Panc1 (cell line): ENCODE data around the gene SPRED2.

Experiments used
- CTCF ChIP-seq: fragments of 450-650 bp; IDR thresholded peaks from 2 replicates; pipeline ENCODE4 v1.5.1; 2017; ENCODE audit warnings: mild to moderate bottlenecking
- POLR2AphosphoS5 ChIP-seq: IDR thresholded peaks from 2 replicates; pipeline ENCODE4 v1.6.1; 2012; ENCODE audit warnings: mild to moderate bottlenecking, low read depth, low read length, moderate library complexity
- SIN3A ChIP-seq: IDR thresholded peaks from 2 replicates; pipeline ENCODE4 v1.6.1; 2012; ENCODE audit warnings: low read depth, mild to moderate bottlenecking, low read length, moderate library complexity, borderline replicate concordance; ENCODE audit not compliant: insufficient read depth

- TF ChIP-seq SIN3A (no peak), CTCF (no peak), POLR2AphosphoS5 (no peak)
Measured at GRCh38 chr2:65320946-65321345, 111.5 kb downstream of the SPRED2 start.
